Testis (tissue), 3 donors: ENCODE data around the gene EIF4E. TPM values are rescaled to one million over a fixed set of nuclear protein-coding genes. Genes with fewer than 3 reads are reported as not detected.
A peak's percentile ranks its signal among the peaks of the same experiment; 100 is the strongest.

Experiments
- DNase-seq: peaks from one replicate; pipeline ENCODE4 v3.0.0-alpha.2; 2019
- H3K27ac ChIP-seq, 2 donors: fragments of 200-600 bp; sonication (generic); one replicate each; pipeline ENCODE4 v1.5.1; 2019
- H3K27me3 ChIP-seq: fragments of 200-600 bp; sonication (generic); one replicate; pipeline ENCODE4 v1.5.1; 2019
- H3K36me3 ChIP-seq: fragments of 200-600 bp; sonication (generic); one replicate; pipeline ENCODE4 v1.5.1; 2017; ENCODE audit warnings: low read depth; ENCODE audit errors: missing control alignments
- H3K4me1 ChIP-seq: fragments of 200-600 bp; sonication (generic); one replicate; pipeline ENCODE4 v1.5.1; 2019
- H3K4me3 ChIP-seq, 2 donors: fragments of 200-600 bp; sonication (generic); one replicate each; pipeline ENCODE4 v1.5.1; 2017 to 2019
- H3K9me3 ChIP-seq: fragments of 200-600 bp; sonication (generic); one replicate; pipeline ENCODE4 v1.5.1; 2017
- CTCF ChIP-seq, 3 experiments: fragments of 450-650 bp in 2 of 3; fragments of 200-600 bp in 1 of 3; sonication (generic) in 1 of 3; IDR thresholded peaks; one replicate each; pipeline ENCODE4 v1.5.1; 2016 to 2019; ENCODE audit warnings: antibody characterized with exemption in 3 of 3, mild to moderate bottlenecking in 2 of 3, moderate library complexity in 1 of 3
- POLR2A ChIP-seq: fragments of 450-650 bp; IDR thresholded peaks from one replicate; pipeline ENCODE4 v1.6.1; 2017; ENCODE audit warnings: antibody characterized with exemption, mild to moderate bottlenecking, moderate library complexity
- WGBS, 2 donors: methylation state at CpG; one replicate each; pipeline ENCODE4 v1.1.5; 2018; 5-methylcytosine and 5-hydroxymethylcytosine counted together
- intact Hi-C: fragments of 100-400 bp; cut with DNase I; formaldehyde crosslinking; loops from one replicate; pipeline ENCODE4 v1.15.1; 2023; ENCODE audit warnings: low total_unique reads
- polyA plus RNA-seq: library from polyadenylated mRNA; stranded (reverse); fragments of 350-450 nt; fragmentation: Illumina TruSeq; extraction: RNeasy Lipid Tissue Mini Kit (QIAGEN cat#74804); gene quantifications from one replicate; pipeline ENCODE4 v1.2.3, GENCODE V29; 2014; ENCODE audit warnings: low read depth, low replicate concordance; ENCODE audit not compliant: insufficient read depth
- total RNA-seq, 2 donors: library from RNA; depleted of rRNA; stranded (reverse); fragments of >200 nt; gene quantifications; one replicate each; pipeline ENCODE4 v1.2.3, GENCODE V29; 2016

EIF4E gene
- total and polyA plus RNA-seq, 3 donors from 2014 or later = 97.3 to 155 (median 127) TPM

GRCh38 chr4:98946359-98946758, 17.4 kb upstream of the EIF4E start:
- Histone ChIP-seq H3K27ac (no peak overlapping the region), H3K4me3 (no peak overlapping the region), H3K9me3 (no peaks in the 10 kb centered on the region), H3K27me3 (no peaks in the 10 kb centered on the region), H3K4me1 (no peaks in the 10 kb centered on the region), H3K36me3 (no peaks in the 10 kb centered on the region)
- TF ChIP-seq CTCF (IDR thresholded peaks at IDR 0.05) (no peak), POLR2A (no peak)
- intact Hi-C loops = no loop called here
- DNase-seq = no peak
- 83 to 96% methylated on average over 1 of the region's 1 CpG for WGBS, 2 donors

- no peak for DNase-seq
- Histone ChIP-seq H3K27ac (no peak overlapping the region), H3K4me1 (no peaks in the 10 kb centered on the region), H3K4me3 (no peak overlapping the region), H3K27me3 (no peaks in the 10 kb centered on the region), H3K36me3 (no peaks in the 10 kb centered on the region), H3K9me3 (no peaks in the 10 kb centered on the region)
- intact Hi-C loops = no loop called here
- TF ChIP-seq POLR2A (no peak), CTCF (IDR thresholded peaks at IDR 0.05) (no peak)
- 87 to 92% methylated on average over 2 of the region's 2 CpGs for WGBS, 2 donors
Measured at GRCh38 chr4:98945297-98945850, 16.4 kb upstream of the EIF4E start.

- no peaks in the 10 kb centered on the region for H3K36me3 ChIP-seq
- 44 to 48% methylated on average over 2 of the region's 2 CpGs for WGBS, 2 donors
- no peak for DNase-seq
- no peak overlapping the region for H3K27ac ChIP-seq
- H3K4me1 ChIP-seq = no peaks in the 10 kb centered on the region
- H3K9me3 ChIP-seq = no peaks in the 10 kb centered on the region
- TF ChIP-seq POLR2A (no peak), CTCF (IDR thresholded peaks at IDR 0.05) (peak; percentile 30 to 76 (median 40))
- H3K27me3 ChIP-seq = no peaks in the 10 kb centered on the region
- no peak overlapping the region for H3K4me3 ChIP-seq
- intact Hi-C loops = no loop called here
Measured at GRCh38 chr4:98939892-98940298, 11.0 kb upstream of the EIF4E start.

GRCh38 chr4:98939438-98939837, 10.5 kb upstream of the EIF4E start:
- no peaks in the 10 kb centered on the region for H3K9me3 ChIP-seq
- DNase-seq = no peak
- TF ChIP-seq POLR2A = no peak
- no peak for TF ChIP-seq CTCF (IDR thresholded peaks at IDR 0.05)
- H3K27ac ChIP-seq = no peak overlapping the region
- H3K4me1 ChIP-seq = no peaks in the 10 kb centered on the region
- 83 to 100% methylated on average over 1 of the region's 1 CpG for WGBS, 2 donors
- H3K4me3 ChIP-seq = no peak overlapping the region
- no peaks in the 10 kb centered on the region for H3K27me3 ChIP-seq
- intact Hi-C loops = no loop called here
- H3K36me3 ChIP-seq = no peaks in the 10 kb centered on the region

GRCh38 chr4:98937986-98938720, 9.2 kb upstream of the EIF4E start:
- Histone ChIP-seq H3K9me3 (no peaks in the 10 kb centered on the region), H3K27ac (no peak overlapping the region), H3K36me3 (no peaks in the 10 kb centered on the region), H3K4me3 (no peak overlapping the region), H3K4me1 (no peaks in the 10 kb centered on the region), H3K27me3 (no peaks in the 10 kb centered on the region)
- intact Hi-C loops = no loop called here
- no peak for DNase-seq
- WGBS, 2 donors = 84 to 85% methylated on average over 2 of the region's 2 CpGs
- no peak for TF ChIP-seq POLR2A
- TF ChIP-seq CTCF (IDR thresholded peaks at IDR 0.05) = no peak
